Caki2 (cell line): Measurements from ENCODE around the gene ZNF664. TPM values are rescaled to one million over a fixed set of nuclear protein-coding genes. Genes with fewer than 3 reads are reported as not detected.
A peak's percentile ranks its signal among the peaks of the same experiment; 100 is the strongest.

ENCODE experiments used
- DNase-seq: peaks from one replicate; pipeline ENCODE4 v3.0.0-alpha.2; 2015; ENCODE audit warnings: low read depth
- in situ Hi-C: cut with HindIII; loops from 2 replicates; pipeline ENCODE4 v1.10.0; 2016; ENCODE audit warnings: low sequenced_read_pairs, low pct_unique_long_range_greater_than_20kb, mixed read lengths
- total RNA-seq: library from RNA; depleted of rRNA; stranded (reverse); fragments of >200 nt; shearing (Covaris generic); gene quantifications from 2 replicates; pipeline ENCODE4 v1.2.3, GENCODE V29; 2014; ENCODE audit warnings: low replicate concordance

Gene ZNF664
- total RNA-seq, 1 experiment from 2014 or later: 44.9 TPM

- in situ Hi-C loops: no loop called here
These were observed 732 bp downstream of the ZNF664 start for GRCh38 chr12:123973552-123974341.

GRCh38 chr12:123976227-123976826 lies 3.3 kb downstream of the ZNF664 start:
- in situ Hi-C loops: no loop called here
- no peak for DNase-seq

More at GRCh38 chr12:123973552-123974341, 732 bp downstream of the ZNF664 start:
- DNase-seq: peak; percentile 34

- in situ Hi-C loops: no loop called here
- no peak for DNase-seq
These were observed 6.6 kb downstream of the ZNF664 start for GRCh38 chr12:123979566-123979965.

- DNase-seq: no peak
- in situ Hi-C loops: no loop called here
These were observed 9.3 kb downstream of the ZNF664 start for GRCh38 chr12:123982269-123982668.

GRCh38 chr12:123983822-123984485 lies 10.9 kb downstream of the ZNF664 start:
- peak; percentile 27 for DNase-seq
- in situ Hi-C loops: no loop called here

- DNase-seq: no peak
These were observed 11.9 kb downstream of the ZNF664 start for GRCh38 chr12:123984903-123985302.

GRCh38 chr12:123986374-123986965 lies 13.5 kb downstream of the ZNF664 start:
- in situ Hi-C loops: no loop called here

More at GRCh38 chr12:123984903-123985302, 11.9 kb downstream of the ZNF664 start:
- in situ Hi-C loops: no loop called here

GRCh38 chr12:123987022-123987421 lies 14.0 kb downstream of the ZNF664 start:
- in situ Hi-C loops: no loop called here
- DNase-seq: no peak

More at GRCh38 chr12:123986374-123986965, 13.5 kb downstream of the ZNF664 start:
- no peak for DNase-seq

GRCh38 chr12:123989168-123989567 lies 16.2 kb downstream of the ZNF664 start:
- in situ Hi-C loops: no loop called here
- no peak for DNase-seq

- no peak for DNase-seq
- in situ Hi-C loops: no loop called here
These were observed 16.7 kb downstream of the ZNF664 start for GRCh38 chr12:123989753-123990152.

- in situ Hi-C loops: no loop called here
- no peak for DNase-seq
These were observed 17.5 kb downstream of the ZNF664 start for GRCh38 chr12:123990511-123990910.

GRCh38 chr12:123991372-123991951 lies 18.4 kb downstream of the ZNF664 start:
- in situ Hi-C loops: no loop called here

GRCh38 chr12:123992118-123992825 lies 19.3 kb downstream of the ZNF664 start:
- in situ Hi-C loops: no loop called here
- no peak for DNase-seq

More at GRCh38 chr12:123991372-123991951, 18.4 kb downstream of the ZNF664 start:
- no peak for DNase-seq

GRCh38 chr12:123995023-123995748 lies 22.2 kb downstream of the ZNF664 start:
- DNase-seq: no peak
- in situ Hi-C loops: no loop called here

- DNase-seq: no peak
These were observed 23.6 kb downstream of the ZNF664 start for GRCh38 chr12:123996581-123996980.

GRCh38 chr12:123997033-123997822 lies 24.2 kb downstream of the ZNF664 start:
- in situ Hi-C loops: no loop called here
- no peak for DNase-seq

More at GRCh38 chr12:123996581-123996980, 23.6 kb downstream of the ZNF664 start:
- in situ Hi-C loops: no loop called here
